AML-193 (cell line): ENCODE measurements around the gene ITPR1.
A peak's percentile ranks its signal among the peaks of the same experiment; 100 is the strongest.

Source experiments
- DNase-seq, 2 experiments: peaks; one replicate each; lab custom pipeline; 2025; lab: John Stamatoyannopoulos, UW

Gene ITPR1

GRCh38 chr3:4829031-4829394, 335.9 kb downstream of the ITPR1 start:
- no peak for DNase-seq

- DNase-seq, result no peak
Observed at GRCh38 chr3:4830586-4830914, 337.4 kb downstream of the ITPR1 start.

- DNase-seq, result no peak
Observed at GRCh38 chr3:4831580-4831950, 338.4 kb downstream of the ITPR1 start.

- DNase-seq, result no peak
Observed at GRCh38 chr3:4833471-4833870, 340.3 kb downstream of the ITPR1 start.

GRCh38 chr3:4834403-4834866, 341.3 kb downstream of the ITPR1 start:
- DNase-seq, result peak; percentile 76 to 77

GRCh38 chr3:4835616-4836043, 342.5 kb downstream of the ITPR1 start:
- DNase-seq, result no peak

GRCh38 chr3:4836516-4836915, 343.4 kb downstream of the ITPR1 start:
- DNase-seq, result no peak

GRCh38 chr3:4837374-4837930, 344.3 kb downstream of the ITPR1 start:
- DNase-seq, result no peak

- DNase-seq, result no peak
Observed at GRCh38 chr3:4838621-4839022, 345.5 kb downstream of the ITPR1 start.

GRCh38 chr3:4839278-4839677, 346.1 kb downstream of the ITPR1 start:
- no peak for DNase-seq

- no peak for DNase-seq
Observed at GRCh38 chr3:4841225-4841624, 348.1 kb downstream of the ITPR1 start.

GRCh38 chr3:4841776-4842440, 348.8 kb downstream of the ITPR1 start:
- DNase-seq, result no peak

- DNase-seq, result no peak
Observed at GRCh38 chr3:4843619-4844018, 350.5 kb downstream of the ITPR1 start.

GRCh38 chr3:4845882-4846281, 352.7 kb downstream of the ITPR1 start:
- DNase-seq, result no peak

- no peak for DNase-seq
Observed at GRCh38 chr3:4846543-4846942, 353.4 kb downstream of the ITPR1 start.

GRCh38 chr3:4848176-4848825, 355.2 kb downstream of the ITPR1 start:
- DNase-seq, result no peak

- no peak for DNase-seq
Observed at GRCh38 chr3:4849136-4849535, 356.0 kb downstream of the ITPR1 start.

GRCh38 chr3:4849739-4850138, 356.6 kb downstream of the ITPR1 start:
- DNase-seq, result no peak

- DNase-seq, result no peak
Observed at GRCh38 chr3:4850211-4850927, 357.2 kb downstream of the ITPR1 start.

GRCh38 chr3:4850928-4851265, 357.7 kb downstream of the ITPR1 start:
- DNase-seq, result no peak

- DNase-seq, result no peak
Observed at GRCh38 chr3:4852780-4853748, 359.9 kb downstream of the ITPR1 start.

GRCh38 chr3:4853749-4854140, 360.6 kb downstream of the ITPR1 start:
- no peak for DNase-seq
